ENCODE results near the gene ASGR2.
"Not testable (repeated sequence)": the region's sequence is repeated elsewhere in the genome, so short reads cannot be mapped to it uniquely, and the experiment has no call there.

ASGR2 gene

GRCh38 chr17:7114241-7114874 is at the start of gene ASGR2:
ASGR2 (minus strand) TSS chr17:7114822; CDS start chr17:7114240, 582 bp downstream.
- no peak for TF ChIP-seq CTCF (conservative IDR thresholded peaks at IDR 0.05; ENCODE audit: control insufficient read depth, insufficient read depth, low read depth, low read length)

GRCh38 chr17:7159571-7159970 is 44.9 kb upstream of the ASGR2 start:
- H3K4me3 ChIP-seq (ENCODE audit: control insufficient read depth, low read depth, low read length); DNase-seq (ENCODE audit: low read depth): not testable (repeated sequence)

More at GRCh38 chr17:7114241-7114874, at the start of gene ASGR2:
- no peak within 1 kb of the TSS for H3K4me3 ChIP-seq (ENCODE audit: control insufficient read depth, low read depth, low read length)
- DNase-seq (ENCODE audit: low read depth), result no peak

GRCh38 chr17:7158424-7158823 is 43.8 kb upstream of the ASGR2 start:
- DNase-seq (ENCODE audit: low read depth); H3K4me3 ChIP-seq (ENCODE audit: control insufficient read depth, low read depth, low read length): not testable (repeated sequence)

GRCh38 chr17:7156342-7156940 is 41.8 kb upstream of the ASGR2 start:
- no peak overlapping the region for H3K4me3 ChIP-seq (ENCODE audit: control insufficient read depth, low read depth, low read length)
- TF ChIP-seq CTCF (conservative IDR thresholded peaks at IDR 0.05; ENCODE audit: control insufficient read depth, insufficient read depth, low read depth, low read length), result no peak
- peak; percentile 29 for DNase-seq (ENCODE audit: low read depth)

- no peak overlapping the region for H3K4me3 ChIP-seq (ENCODE audit: control insufficient read depth, low read depth, low read length)
- DNase-seq (ENCODE audit: low read depth), result no peak
- TF ChIP-seq CTCF (conservative IDR thresholded peaks at IDR 0.05; ENCODE audit: control insufficient read depth, insufficient read depth, low read depth, low read length), result no peak
Measured at GRCh38 chr17:7147772-7148171, 33.1 kb upstream of the ASGR2 start.

GRCh38 chr17:7146115-7146514 is 31.5 kb upstream of the ASGR2 start:
- no peak overlapping the region for H3K4me3 ChIP-seq (ENCODE audit: control insufficient read depth, low read depth, low read length)
- no peak for TF ChIP-seq CTCF (conservative IDR thresholded peaks at IDR 0.05; ENCODE audit: control insufficient read depth, insufficient read depth, low read depth, low read length)
- DNase-seq (ENCODE audit: low read depth), result no peak

- TF ChIP-seq CTCF (conservative IDR thresholded peaks at IDR 0.05; ENCODE audit: control insufficient read depth, insufficient read depth, low read depth, low read length), result no peak
- no peak overlapping the region for H3K4me3 ChIP-seq (ENCODE audit: control insufficient read depth, low read depth, low read length)
- DNase-seq (ENCODE audit: low read depth), result no peak
Measured at GRCh38 chr17:7144213-7144612, 29.6 kb upstream of the ASGR2 start.

GRCh38 chr17:7141824-7142223 is 27.2 kb upstream of the ASGR2 start:
- no peak for TF ChIP-seq CTCF (conservative IDR thresholded peaks at IDR 0.05; ENCODE audit: control insufficient read depth, insufficient read depth, low read depth, low read length)
- H3K4me3 ChIP-seq (ENCODE audit: control insufficient read depth, low read depth, low read length), result no peak overlapping the region
- DNase-seq (ENCODE audit: low read depth), result no peak

All from fibroblast of mammary gland (primary cell).